HCT116 (cell line): Measurements from ENCODE around the gene SOBP. TPM values are rescaled to one million over a fixed set of nuclear protein-coding genes. Genes with fewer than 3 reads are reported as not detected.
"Not testable (repeated sequence)": the region's sequence is repeated elsewhere in the genome, so short reads cannot be mapped to it uniquely, and the experiment has no call there.

Experiments used
- ATAC-seq: fragments of 200-7000 bp; cut with Tn5 transposase; 2 replicates; pipeline ENCODE4 v1.9.1; 2020; ENCODE audit warnings: mild to moderate bottlenecking, moderate library complexity
- BruUV-seq: library from RNA; stranded (reverse); fragments of 400-500 nt; replicated peaks from 2 replicates; lab custom pipeline; 2021; lab: Mats Ljungman, UMichigan
- CTCF ChIA-PET: fragments of 300-600 bp; sonication (Branson Sonifier 250); formaldehyde crosslinking; loops from one replicate; lab custom pipeline; 2021; ENCODE audit warnings: antibody characterized with exemption; lab: Charles Lee
- POLR2A ChIA-PET: fragments of 300-600, 350-600 bp; sonication (Branson Sonifier 250); formaldehyde crosslinking; loops from one replicate; lab custom pipeline; 2021; ENCODE audit warnings: antibody characterized with exemption; lab: Charles Lee
- RAD21 ChIA-PET, 2 experiments: fragments of 300-600 bp; sonication (Branson Sonifier 250); formaldehyde crosslinking; loops; one replicate each; lab custom pipeline; 2023; ENCODE audit warnings: low total read pairs in 2 of 2; ENCODE audit not compliant: uncharacterized antibody in 2 of 2, unreplicated experiment in 2 of 2, low non-redundant PET in 1 of 2; lab: Charles Lee
- DNase-seq: peaks from one replicate; pipeline ENCODE4 v3.0.0-alpha.2; 2010; ENCODE audit warnings: low read depth, low spot score
- H2AFZ ChIP-seq: fragments of 200-600 bp; shearing (Covaris generic), sonication (generic); 2 replicates; pipeline ENCODE4 v1.6.1; 2017; ENCODE audit warnings: low read depth, mixed run types, mixed read lengths, antibody characterized with exemption, low read length; ENCODE audit not compliant: poor library complexity, severe bottlenecking
- H3K27ac ChIP-seq: 2 replicates; pipeline ENCODE4 v1.5.1; 2012; ENCODE audit warnings: low read depth, low read length
- H3K27me3 ChIP-seq: fragments of 200-600 bp; sonication (generic); 2 replicates; pipeline ENCODE4 v1.6.1; 2016; ENCODE audit warnings: mixed run types, low read length, mixed read lengths; ENCODE audit not compliant: insufficient read depth
- H3K36me3 ChIP-seq, 2 experiments: fragments of 200-500 bp in 1 of 2; fragments of 200-600 bp in 1 of 2; sonication (Bioruptor generic) in 1 of 2; sonication (generic) in 1 of 2; 2 replicates each; pipeline versions ENCODE4 v1.5.1 to v1.6.1; 2014 to 2016; ENCODE audit warnings: low read length in 2 of 2, inconsistent platforms in 1 of 2, mixed read lengths in 1 of 2, mixed run types in 1 of 2; ENCODE audit not compliant: insufficient read depth in 2 of 2, control insufficient read depth in 1 of 2
- H3K4me1 ChIP-seq, 2 experiments: fragments of 200-600 bp in 1 of 2; sonication (generic) in 1 of 2; 2 replicates each; pipeline versions ENCODE4 v1.5.1 to v1.6.1; 2012 to 2017; ENCODE audit warnings: low read length in 2 of 2, inconsistent platforms in 1 of 2, mild to moderate bottlenecking in 1 of 2, mixed read lengths in 1 of 2, mixed run types in 1 of 2, moderate library complexity in 1 of 2; ENCODE audit not compliant: insufficient read depth in 2 of 2, control insufficient read depth in 1 of 2
- H3K4me2 ChIP-seq: fragments of 200-600 bp; sonication (generic); 2 replicates; pipeline ENCODE4 v1.6.1; 2017; ENCODE audit warnings: mixed run types, low read length, mixed read lengths
- H3K4me3 ChIP-seq, 2 experiments: fragments of 200-600 bp in 1 of 2; sonication (generic) in 1 of 2; replicated peaks in 1 of 2; 2 replicates each; pipeline ENCODE4 v1.5.1; 2011 to 2016; ENCODE audit warnings: low read length in 2 of 2, control low read depth in 1 of 2, low read depth in 1 of 2, mild to moderate bottlenecking in 1 of 2, mixed read lengths in 1 of 2, mixed run types in 1 of 2
- H3K79me2 ChIP-seq: fragments of 200-600 bp; sonication (generic); 2 replicates; pipeline ENCODE4 v1.6.1; 2017; ENCODE audit warnings: mild to moderate bottlenecking, mixed run types, low read length, moderate library complexity, mixed read lengths; ENCODE audit not compliant: insufficient read depth
- H3K9ac ChIP-seq: fragments of 200-600 bp; sonication (generic); 2 replicates; pipeline ENCODE4 v1.6.1; 2016; ENCODE audit warnings: low read length, mixed read lengths
- H3K9me2 ChIP-seq: fragments of 200-600 bp; sonication (generic), shearing (Covaris generic); 2 replicates; pipeline ENCODE4 v1.6.1; 2017; ENCODE audit warnings: mixed run types, mild to moderate bottlenecking, moderate library complexity; ENCODE audit not compliant: insufficient read depth
- H3K9me3 ChIP-seq, 2 experiments: fragments of 200-500 bp in 1 of 2; fragments of 200-600 bp in 1 of 2; sonication (Bioruptor generic) in 1 of 2; sonication (generic) in 1 of 2; 2 replicates each; pipeline ENCODE4 v1.6.1; 2014 to 2017; ENCODE audit warnings: low read length in 2 of 2, mixed read lengths in 2 of 2, inconsistent platforms in 1 of 2, low read depth in 1 of 2, mild to moderate bottlenecking in 1 of 2, mixed run types in 1 of 2, moderate library complexity in 1 of 2; ENCODE audit not compliant: control insufficient read depth in 1 of 2, insufficient read depth in 1 of 2
- H4K20me1 ChIP-seq: fragments of 200-600 bp; sonication (generic), shearing (Covaris generic); 2 replicates; pipeline ENCODE4 v1.6.1; 2017; ENCODE audit warnings: mixed run types, mild to moderate bottlenecking, moderate library complexity; ENCODE audit not compliant: insufficient read depth
- CBX3 ChIP-seq: IDR thresholded peaks from 2 replicates; pipeline ENCODE4 v1.6.1; 2012; ENCODE audit warnings: low read depth
- JUND ChIP-seq: IDR thresholded peaks from 2 replicates; pipeline ENCODE4 v1.6.1; 2012
- POLR2AphosphoS5 ChIP-seq: IDR thresholded peaks from 2 replicates; pipeline ENCODE4 v1.6.1; 2011; ENCODE audit warnings: mild to moderate bottlenecking, low read depth, low read length, moderate library complexity
- RAD21 ChIP-seq: IDR thresholded peaks from 2 replicates; pipeline ENCODE4 v1.6.1; 2012; ENCODE audit warnings: low read depth, mild to moderate bottlenecking
- SIN3A ChIP-seq: IDR thresholded peaks from 2 replicates; pipeline ENCODE4 v1.6.1; 2012; ENCODE audit warnings: low read depth
- ZFX ChIP-seq: fragments of 450-650 bp; IDR thresholded peaks from 2 replicates; pipeline ENCODE4 v1.6.1; 2017
- ZNF274 ChIP-seq: fragments of 200-500 bp; sonication (Bioruptor generic); IDR thresholded peaks from 2 replicates; pipeline ENCODE4 v1.6.1; 2014; ENCODE audit warnings: mild to moderate bottlenecking, low read depth, low read length, inconsistent platforms
- intact Hi-C: fragments of 100-400 bp; cut with micrococcal nuclease; formaldehyde crosslinking; loops from 2 replicates; pipeline ENCODE4 v1.10.0; 2022
- total RNA-seq: library from RNA; stranded (reverse); gene quantifications from one replicate; pipeline ENCODE4 v1.2.1, GENCODE V29; 2021; ENCODE audit not compliant: unreplicated experiment
- TF ChIP-seq, protein P1 (sequence below): IDR thresholded peaks from 2 replicates; pipeline ENCODE4 v1.6.1; 2011; ENCODE audit warnings: mild to moderate bottlenecking, low read length, moderate library complexity; ENCODE audit not compliant: insufficient replicate concordance; ENCODE audit errors: extremely low read depth
- TF ChIP-seq, protein P2 (sequence below): IDR thresholded peaks from 2 replicates; pipeline ENCODE4 v1.6.1; 2012

Gene SOBP
- total RNA-seq, 1 experiment from 2014 or later = 2.6 TPM

DNA sequence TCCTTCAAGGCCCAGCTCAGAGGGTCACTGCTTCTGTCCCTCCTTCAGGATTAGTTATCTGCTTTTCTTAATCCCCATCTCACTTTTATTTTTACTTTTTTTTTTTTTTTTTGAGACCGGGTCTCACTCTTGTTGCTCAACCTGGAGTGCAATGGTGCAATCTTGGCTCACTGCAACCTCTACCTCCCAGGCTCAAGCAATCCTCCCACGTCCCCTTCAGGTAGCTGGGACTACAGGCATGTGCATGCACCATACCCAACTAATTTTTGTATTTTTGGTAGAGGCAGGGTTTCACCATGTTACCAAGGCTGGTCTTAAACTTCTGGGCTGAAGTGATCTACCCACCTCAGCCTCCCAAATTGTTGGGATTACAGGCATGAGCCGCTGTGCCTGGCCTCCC, 14.1 kb upstream of the SOBP start:
- H3K4me2 ChIP-seq, intact Hi-C loops, DNase-seq, ATAC-seq, H3K9me3 ChIP-seq, H3K9me2 ChIP-seq, H3K4me3 ChIP-seq, H3K27me3 ChIP-seq, RAD21 ChIA-PET, BruUV-seq, CTCF ChIA-PET, H3K36me3 ChIP-seq, H4K20me1 ChIP-seq, POLR2A ChIA-PET, H3K27ac ChIP-seq, H2AFZ ChIP-seq, H3K79me2 ChIP-seq, H3K9ac ChIP-seq, H3K4me1 ChIP-seq: not testable (repeated sequence)

DNA sequence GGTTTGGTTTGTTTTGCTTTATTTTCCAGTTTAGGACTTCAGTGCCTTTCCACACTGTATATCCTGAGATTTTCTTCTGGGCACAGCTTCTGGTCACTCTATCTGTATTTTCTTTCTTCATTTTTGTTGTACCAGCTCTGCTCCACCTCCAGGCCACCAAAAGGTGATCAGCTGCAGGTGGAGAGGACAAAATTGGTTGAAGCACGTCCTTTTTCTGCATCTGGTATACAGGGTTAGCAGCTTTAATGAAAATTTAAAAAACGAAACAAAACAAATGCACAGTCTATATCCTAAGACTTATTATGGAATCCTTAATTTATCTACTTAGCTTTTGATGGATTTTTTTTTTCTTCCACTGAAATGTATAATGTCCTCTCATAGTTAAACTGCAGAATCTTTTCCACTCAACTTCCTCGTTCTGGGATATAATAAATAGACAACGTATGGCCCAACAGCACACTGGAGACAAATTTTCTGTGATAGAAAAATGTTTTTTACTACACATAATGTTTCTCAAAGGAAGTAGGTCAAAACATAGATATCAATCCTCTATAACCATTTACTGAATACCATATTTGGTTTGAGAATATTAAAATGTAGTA, 10.7 kb upstream of the SOBP start:
- Histone ChIP-seq H4K20me1 (no peaks in the 10 kb centered on the region), H2AFZ (no peak overlapping the region), H3K9ac (no peak overlapping the region), H3K4me1 (no peaks in the 10 kb centered on the region), H3K4me3 (no peak overlapping the region), H3K9me2 (no peaks in the 10 kb centered on the region), H3K36me3 (no peaks in the 10 kb centered on the region), H3K4me2 (no peak overlapping the region), H3K9me3 (no peaks in the 10 kb centered on the region), H3K79me2 (no peaks in the 10 kb centered on the region), H3K27me3 (peaks cover 4% of the 10 kb centered on the region; the same call in 1 of the 2 replicates), H3K27ac (no peak overlapping the region)
- no peak for ATAC-seq
- ChIA-PET RAD21 (no interaction called here), POLR2A (interaction anchor here (0.7 kb wide), 1 partner anchor 30 kb away, joined by 3 read pairs; no protein-coding TSS in a partner anchor), CTCF (no interaction called here)
- intact Hi-C loops = no loop called here
- DNase-seq = no peak
- BruUV-seq = no TSS peak
- TF ChIP-seq, protein P1, sequence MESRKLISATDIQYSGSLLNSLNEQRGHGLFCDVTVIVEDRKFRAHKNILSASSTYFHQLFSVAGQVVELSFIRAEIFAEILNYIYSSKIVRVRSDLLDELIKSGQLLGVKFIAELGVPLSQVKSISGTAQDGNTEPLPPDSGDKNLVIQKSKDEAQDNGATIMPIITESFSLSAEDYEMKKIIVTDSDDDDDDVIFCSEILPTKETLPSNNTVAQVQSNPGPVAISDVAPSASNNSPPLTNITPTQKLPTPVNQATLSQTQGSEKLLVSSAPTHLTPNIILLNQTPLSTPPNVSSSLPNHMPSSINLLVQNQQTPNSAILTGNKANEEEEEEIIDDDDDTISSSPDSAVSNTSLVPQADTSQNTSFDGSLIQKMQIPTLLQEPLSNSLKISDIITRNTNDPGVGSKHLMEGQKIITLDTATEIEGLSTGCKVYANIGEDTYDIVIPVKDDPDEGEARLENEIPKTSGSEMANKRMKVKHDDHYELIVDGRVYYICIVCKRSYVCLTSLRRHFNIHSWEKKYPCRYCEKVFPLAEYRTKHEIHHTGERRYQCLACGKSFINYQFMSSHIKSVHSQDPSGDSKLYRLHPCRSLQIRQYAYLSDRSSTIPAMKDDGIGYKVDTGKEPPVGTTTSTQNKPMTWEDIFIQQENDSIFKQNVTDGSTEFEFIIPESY = no peak
- no peak for TF ChIP-seq ZNF274
- TF ChIP-seq SIN3A = no peak
- TF ChIP-seq, protein P2, sequence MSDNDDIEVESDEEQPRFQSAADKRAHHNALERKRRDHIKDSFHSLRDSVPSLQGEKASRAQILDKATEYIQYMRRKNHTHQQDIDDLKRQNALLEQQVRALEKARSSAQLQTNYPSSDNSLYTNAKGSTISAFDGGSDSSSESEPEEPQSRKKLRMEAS = no peak
- no peak for TF ChIP-seq JUND
- no peak for TF ChIP-seq RAD21
- no peak for TF ChIP-seq POLR2AphosphoS5
- no peak for TF ChIP-seq ZFX
- TF ChIP-seq CBX3 = no peak
